Measurements from ENCODE around the gene AP1G2. TPM values are rescaled to one million over a fixed set of nuclear protein-coding genes. Genes with fewer than 3 reads are reported as not detected.

AP1G2 gene
- total and polyA plus RNA-seq, 2 of the 13 experiments (the other 11 are each of a cell fraction or from before 2014, with no cell fraction given), result 96.9 to 611 TPM

DNA sequence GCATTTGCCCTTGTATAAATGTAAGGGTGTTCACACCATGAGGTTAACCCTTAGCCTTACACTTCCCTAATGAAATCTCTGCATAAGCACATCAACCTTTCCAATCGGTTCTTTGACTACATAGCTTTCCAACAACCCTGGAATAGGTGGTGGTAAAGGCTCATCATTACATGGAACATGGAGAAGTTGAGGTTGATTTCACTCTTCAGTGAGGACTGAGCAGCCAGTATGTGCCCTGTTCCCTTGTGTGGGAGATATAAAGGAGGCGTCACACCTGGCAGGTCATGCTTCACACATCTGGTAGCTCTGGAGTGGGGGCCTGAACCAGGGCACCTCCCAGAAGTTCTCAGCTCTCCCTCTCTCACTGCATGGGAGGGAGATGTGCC is 32.7 kb upstream of the AP1G2 start (continued):
- TF ChIP-seq, protein P1, sequence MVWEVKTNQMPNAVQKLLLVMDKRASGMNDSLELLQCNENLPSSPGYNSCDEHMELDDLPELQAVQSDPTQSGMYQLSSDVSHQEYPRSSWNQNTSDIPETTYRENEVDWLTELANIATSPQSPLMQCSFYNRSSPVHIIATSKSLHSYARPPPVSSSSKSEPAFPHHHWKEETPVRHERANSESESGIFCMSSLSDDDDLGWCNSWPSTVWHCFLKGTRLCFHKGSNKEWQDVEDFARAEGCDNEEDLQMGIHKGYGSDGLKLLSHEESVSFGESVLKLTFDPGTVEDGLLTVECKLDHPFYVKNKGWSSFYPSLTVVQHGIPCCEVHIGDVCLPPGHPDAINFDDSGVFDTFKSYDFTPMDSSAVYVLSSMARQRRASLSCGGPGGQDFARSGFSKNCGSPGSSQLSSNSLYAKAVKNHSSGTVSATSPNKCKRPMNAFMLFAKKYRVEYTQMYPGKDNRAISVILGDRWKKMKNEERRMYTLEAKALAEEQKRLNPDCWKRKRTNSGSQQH (CRISPR knock-in tag; IDR thresholded peaks at IDR 0.05; ENCODE audit: low read depth), result 0 out of 2 replicates have a peak, but pooled peaks have one; percentile 24
- TF ChIP-seq TRIM24 (CRISPR knock-in tag; IDR thresholded peaks at IDR 0.05) (0 out of 2 replicates have a peak, but pooled peaks have one; percentile 1), RBAK (CRISPR knock-in tag; IDR thresholded peaks at IDR 0.05) (0 out of 2 replicates have a peak, but pooled peaks have one; percentile 10), ZNF616 (CRISPR knock-in tag; IDR thresholded peaks at IDR 0.05; ENCODE audit: low read depth) (no peak), ZC3H13 (CRISPR knock-in tag; IDR thresholded peaks at IDR 0.05) (0 out of 2 replicates have a peak, but pooled peaks have one; percentile 39), DNMT1 (CRISPR knock-in tag; IDR thresholded peaks at IDR 0.05) (peak; percentile 74; the same call in 1 of the 2 replicates), ZFX (CRISPR knock-in tag; IDR thresholded peaks at IDR 0.05; ENCODE audit: low read depth) (0 out of 2 replicates have a peak, but pooled peaks have one; percentile 36), ZNF766 (CRISPR knock-in tag; IDR thresholded peaks at IDR 0.05; ENCODE audit: borderline replicate concordance) (no peak), ZFYVE20 (CRISPR knock-in tag; IDR thresholded peaks at IDR 0.05; ENCODE audit: borderline replicate concordance, low read depth) (no peak), ZNF644 (CRISPR knock-in tag; IDR thresholded peaks at IDR 0.05; ENCODE audit: low read depth) (no peak), ZBTB3 (CRISPR knock-in tag; IDR thresholded peaks at IDR 0.05; ENCODE audit: borderline replicate concordance, low read depth) (0 out of 2 replicates have a peak, but pooled peaks have one; percentile 51), TOPORS (CRISPR knock-in tag; IDR thresholded peaks at IDR 0.05) (no peak), ZNF274 (CRISPR knock-in tag; IDR thresholded peaks at IDR 0.05) (no peak), YEATS4 (CRISPR knock-in tag; IDR thresholded peaks at IDR 0.05; ENCODE audit: borderline replicate concordance) (no peak)
- TF ChIP-seq, protein P2, sequence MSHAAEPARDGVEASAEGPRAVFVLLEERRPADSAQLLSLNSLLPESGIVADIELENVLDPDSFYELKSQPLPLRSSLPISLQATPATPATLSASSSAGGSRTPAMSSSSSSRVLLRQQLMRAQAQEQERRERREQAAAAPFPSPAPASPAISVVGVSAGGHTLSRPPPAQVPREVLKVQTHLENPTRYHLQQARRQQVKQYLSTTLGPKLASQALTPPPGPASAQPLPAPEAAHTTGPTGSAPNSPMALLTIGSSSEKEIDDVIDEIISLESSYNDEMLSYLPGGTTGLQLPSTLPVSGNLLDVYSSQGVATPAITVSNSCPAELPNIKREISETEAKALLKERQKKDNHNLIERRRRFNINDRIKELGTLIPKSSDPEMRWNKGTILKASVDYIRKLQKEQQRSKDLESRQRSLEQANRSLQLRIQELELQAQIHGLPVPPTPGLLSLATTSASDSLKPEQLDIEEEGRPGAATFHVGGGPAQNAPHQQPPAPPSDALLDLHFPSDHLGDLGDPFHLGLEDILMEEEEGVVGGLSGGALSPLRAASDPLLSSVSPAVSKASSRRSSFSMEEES (CRISPR knock-in tag; IDR thresholded peaks at IDR 0.05), result 0 out of 2 replicates have a peak, but pooled peaks have one; percentile 9
- TF ChIP-seq, protein P3, sequence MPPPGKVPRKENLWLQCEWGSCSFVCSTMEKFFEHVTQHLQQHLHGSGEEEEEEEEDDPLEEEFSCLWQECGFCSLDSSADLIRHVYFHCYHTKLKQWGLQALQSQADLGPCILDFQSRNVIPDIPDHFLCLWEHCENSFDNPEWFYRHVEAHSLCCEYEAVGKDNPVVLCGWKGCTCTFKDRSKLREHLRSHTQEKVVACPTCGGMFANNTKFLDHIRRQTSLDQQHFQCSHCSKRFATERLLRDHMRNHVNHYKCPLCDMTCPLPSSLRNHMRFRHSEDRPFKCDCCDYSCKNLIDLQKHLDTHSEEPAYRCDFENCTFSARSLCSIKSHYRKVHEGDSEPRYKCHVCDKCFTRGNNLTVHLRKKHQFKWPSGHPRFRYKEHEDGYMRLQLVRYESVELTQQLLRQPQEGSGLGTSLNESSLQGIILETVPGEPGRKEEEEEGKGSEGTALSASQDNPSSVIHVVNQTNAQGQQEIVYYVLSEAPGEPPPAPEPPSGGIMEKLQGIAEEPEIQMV (CRISPR knock-in tag; IDR thresholded peaks at IDR 0.05; ENCODE audit: low read depth), result 0 out of 2 replicates have a peak, but pooled peaks have one; percentile 47
- TF ChIP-seq, protein P4, sequence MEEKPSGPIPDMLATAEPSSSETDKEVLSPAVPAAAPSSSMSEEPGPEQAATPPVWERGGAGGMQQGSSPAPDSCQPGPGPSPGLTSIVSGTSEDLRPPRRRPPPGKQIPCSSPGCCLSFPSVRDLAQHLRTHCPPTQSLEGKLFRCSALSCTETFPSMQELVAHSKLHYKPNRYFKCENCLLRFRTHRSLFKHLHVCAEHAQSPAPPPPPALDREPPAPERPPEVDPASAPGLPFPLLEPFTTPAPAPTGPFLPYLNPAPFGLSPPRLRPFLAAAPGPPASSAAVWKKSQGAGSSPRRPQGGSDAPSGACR (CRISPR knock-in tag; IDR thresholded peaks at IDR 0.05), result 0 out of 2 replicates have a peak, but pooled peaks have one; percentile 53
- TF ChIP-seq, protein P5, sequence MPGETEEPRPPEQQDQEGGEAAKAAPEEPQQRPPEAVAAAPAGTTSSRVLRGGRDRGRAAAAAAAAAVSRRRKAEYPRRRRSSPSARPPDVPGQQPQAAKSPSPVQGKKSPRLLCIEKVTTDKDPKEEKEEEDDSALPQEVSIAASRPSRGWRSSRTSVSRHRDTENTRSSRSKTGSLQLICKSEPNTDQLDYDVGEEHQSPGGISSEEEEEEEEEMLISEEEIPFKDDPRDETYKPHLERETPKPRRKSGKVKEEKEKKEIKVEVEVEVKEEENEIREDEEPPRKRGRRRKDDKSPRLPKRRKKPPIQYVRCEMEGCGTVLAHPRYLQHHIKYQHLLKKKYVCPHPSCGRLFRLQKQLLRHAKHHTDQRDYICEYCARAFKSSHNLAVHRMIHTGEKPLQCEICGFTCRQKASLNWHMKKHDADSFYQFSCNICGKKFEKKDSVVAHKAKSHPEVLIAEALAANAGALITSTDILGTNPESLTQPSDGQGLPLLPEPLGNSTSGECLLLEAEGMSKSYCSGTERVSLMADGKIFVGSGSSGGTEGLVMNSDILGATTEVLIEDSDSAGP (CRISPR knock-in tag; IDR thresholded peaks at IDR 0.05; ENCODE audit: borderline replicate concordance), result no peak
- TF ChIP-seq, protein P6, sequence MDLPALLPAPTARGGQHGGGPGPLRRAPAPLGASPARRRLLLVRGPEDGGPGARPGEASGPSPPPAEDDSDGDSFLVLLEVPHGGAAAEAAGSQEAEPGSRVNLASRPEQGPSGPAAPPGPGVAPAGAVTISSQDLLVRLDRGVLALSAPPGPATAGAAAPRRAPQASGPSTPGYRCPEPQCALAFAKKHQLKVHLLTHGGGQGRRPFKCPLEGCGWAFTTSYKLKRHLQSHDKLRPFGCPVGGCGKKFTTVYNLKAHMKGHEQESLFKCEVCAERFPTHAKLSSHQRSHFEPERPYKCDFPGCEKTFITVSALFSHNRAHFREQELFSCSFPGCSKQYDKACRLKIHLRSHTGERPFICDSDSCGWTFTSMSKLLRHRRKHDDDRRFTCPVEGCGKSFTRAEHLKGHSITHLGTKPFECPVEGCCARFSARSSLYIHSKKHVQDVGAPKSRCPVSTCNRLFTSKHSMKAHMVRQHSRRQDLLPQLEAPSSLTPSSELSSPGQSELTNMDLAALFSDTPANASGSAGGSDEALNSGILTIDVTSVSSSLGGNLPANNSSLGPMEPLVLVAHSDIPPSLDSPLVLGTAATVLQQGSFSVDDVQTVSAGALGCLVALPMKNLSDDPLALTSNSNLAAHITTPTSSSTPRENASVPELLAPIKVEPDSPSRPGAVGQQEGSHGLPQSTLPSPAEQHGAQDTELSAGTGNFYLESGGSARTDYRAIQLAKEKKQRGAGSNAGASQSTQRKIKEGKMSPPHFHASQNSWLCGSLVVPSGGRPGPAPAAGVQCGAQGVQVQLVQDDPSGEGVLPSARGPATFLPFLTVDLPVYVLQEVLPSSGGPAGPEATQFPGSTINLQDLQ (CRISPR knock-in tag; IDR thresholded peaks at IDR 0.05), result no peak
